Medulla oblongata (tissue), 1 donor: ENCODE data around the gene ITFG2.

Experiments
- DNase-seq: peaks from one replicate; pipeline ENCODE4 v3.0.0-alpha.2; 2015; ENCODE audit errors: extremely low spot score

Gene ITFG2

DNA sequence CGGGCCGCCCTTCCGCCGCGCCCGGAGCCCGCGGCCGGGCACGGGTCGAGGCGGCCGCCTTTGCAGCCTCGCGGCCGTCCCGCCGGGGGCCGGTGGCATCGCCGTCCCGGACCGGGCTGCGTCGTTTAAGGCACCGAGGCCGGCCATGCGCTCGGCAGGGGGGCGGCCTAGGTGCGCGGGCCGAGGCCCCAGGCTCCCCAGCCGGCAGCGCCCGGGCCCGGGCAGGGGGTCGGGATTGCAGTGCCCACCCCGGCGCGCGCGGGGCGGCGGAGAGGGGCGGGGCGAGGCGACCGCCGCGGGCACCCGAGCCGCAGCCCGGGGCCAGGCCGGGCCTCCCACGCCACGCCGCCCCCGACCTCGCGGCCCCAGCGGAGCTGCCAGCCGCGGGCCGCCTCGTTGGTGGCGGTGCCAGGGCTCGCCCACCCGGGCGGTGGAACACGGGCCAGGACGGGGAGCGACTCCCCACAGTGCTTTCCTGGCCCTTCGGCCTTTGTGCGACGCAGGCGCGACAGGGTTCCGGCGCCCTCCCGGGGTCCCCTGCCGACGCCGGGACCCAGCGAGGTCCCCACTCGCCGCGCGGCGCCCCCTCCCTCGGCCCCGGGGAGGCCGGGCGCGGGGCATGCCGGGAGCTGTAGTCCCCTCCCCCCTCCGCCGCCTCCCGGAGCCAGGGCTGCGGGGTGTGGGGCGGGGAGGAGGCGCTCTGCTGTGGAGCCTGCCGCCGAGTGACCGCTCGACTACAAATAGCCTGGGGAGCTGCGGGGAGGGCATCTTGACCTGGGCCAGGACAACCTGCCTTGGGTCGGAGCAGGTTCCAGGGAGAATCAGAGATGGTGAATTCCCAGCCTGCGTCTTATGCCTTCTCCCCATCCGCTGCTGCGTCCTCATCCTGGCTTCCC is 16.9 kb upstream of the ITFG2 start:
- DNase-seq = peak; percentile 92

GRCh38 chr12:2796187-2796666 is 16.2 kb upstream of the ITFG2 start:
- DNase-seq = peak; percentile 45

GRCh38 chr12:2797721-2798418 is 14.6 kb upstream of the ITFG2 start:
- no peak for DNase-seq

GRCh38 chr12:2800046-2800570 is 12.4 kb upstream of the ITFG2 start:
- DNase-seq = no peak

DNA sequence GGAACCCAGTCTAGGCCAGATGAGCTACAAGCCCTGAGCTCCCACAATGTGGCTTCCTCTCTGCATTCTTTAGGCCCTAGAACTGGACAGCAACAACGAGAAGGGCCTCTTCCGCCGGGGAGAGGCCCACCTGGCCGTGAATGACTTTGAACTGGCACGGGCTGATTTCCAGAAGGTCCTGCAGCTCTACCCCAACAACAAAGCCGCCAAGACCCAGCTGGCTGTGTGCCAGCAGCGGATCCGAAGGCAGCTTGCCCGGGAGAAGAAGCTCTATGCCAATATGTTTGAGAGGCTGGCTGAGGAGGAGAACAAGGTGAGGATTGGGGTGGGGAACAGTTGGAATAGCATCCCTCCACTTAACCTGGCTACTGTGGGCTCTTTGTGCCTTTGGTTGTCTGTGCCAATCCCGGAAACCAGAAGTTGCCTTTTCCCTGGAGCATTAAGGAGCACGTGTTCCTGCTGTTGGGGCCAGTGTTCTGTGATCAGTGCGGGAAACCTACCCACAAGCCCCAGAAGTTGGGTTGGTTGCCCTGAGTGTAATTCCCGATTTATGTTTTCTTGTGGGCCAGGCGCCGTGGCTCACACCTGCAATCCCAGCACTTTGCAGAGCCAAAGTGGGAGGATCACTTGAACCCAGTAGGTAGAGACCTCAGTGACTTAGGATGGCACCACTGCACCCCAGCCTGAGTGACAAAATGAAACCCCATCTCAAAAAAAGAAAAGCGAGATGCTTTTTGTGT is 11.3 kb upstream of the ITFG2 start:
- no peak for DNase-seq

DNA sequence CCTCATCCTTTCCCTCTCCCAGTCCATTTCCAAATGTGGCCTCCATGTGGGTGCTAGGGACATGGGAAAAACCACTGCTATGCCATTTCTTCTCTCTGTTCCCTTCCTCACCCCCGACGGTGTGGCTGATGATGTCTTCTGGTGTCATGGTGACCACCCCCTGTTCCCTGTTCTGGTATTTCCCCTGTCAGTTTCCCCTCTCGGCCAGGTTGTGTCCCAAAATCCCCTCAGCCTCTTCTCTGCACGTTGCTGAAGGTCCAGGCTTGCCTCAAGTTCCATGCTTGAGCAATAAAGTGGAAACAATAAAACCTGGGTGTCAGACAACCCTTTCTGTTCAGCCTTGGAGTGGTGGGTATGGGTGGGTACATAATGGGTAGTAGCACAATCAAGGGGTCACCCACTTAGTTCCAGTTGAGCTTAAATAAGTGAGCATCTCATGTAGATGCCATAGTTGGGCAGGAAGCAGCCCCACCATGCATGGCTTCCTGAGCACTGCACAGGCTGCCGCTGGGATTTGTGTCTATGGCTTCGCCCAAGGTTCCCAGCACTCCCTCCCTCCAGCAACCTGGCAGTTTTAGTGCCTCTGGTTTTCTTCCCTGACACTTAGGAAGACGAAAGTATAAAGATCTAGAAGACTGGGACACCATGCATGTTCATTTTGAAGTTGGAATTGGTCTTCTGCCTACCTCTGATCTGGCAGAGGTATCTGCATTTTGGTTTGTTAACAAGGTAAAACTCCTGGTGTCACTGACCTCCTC is 8.7 kb upstream of the ITFG2 start:
- no peak for DNase-seq

DNA sequence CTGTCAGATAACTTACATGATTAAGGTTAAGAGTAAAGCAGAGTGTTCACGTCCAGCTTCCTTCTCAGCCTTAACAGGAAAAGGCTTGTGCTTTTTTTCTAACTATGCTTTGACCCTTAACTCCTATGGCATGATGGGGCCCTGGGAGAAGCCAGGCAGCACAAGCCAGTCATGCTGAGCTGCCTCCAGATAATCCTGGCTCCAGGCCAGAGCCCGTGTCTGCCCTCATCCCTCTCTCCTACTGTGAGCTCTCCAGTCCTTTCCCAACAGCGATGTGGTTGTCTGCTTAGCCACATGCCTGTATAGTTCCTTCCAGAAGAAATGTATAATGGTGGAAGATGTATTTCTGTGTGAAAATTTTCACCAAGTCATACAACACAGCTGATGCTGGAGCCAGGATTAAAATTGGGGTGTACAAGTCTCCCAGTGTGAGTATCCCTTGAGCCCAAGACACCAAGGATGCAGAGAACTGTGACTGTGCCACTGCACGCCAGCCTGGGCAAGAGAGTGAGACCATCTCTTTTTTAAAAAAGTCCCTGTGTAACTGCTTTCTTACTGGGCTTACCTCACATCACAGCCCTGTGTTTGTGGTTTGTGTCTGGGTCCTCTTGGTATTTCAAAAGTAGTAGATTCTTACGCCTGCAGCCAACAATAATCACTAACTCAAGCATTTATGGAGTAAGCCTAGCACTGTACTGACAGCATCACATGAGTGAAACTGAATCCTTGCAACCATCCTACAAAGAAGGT is 7.9 kb upstream of the ITFG2 start:
- DNase-seq = peak; percentile 72

DNA sequence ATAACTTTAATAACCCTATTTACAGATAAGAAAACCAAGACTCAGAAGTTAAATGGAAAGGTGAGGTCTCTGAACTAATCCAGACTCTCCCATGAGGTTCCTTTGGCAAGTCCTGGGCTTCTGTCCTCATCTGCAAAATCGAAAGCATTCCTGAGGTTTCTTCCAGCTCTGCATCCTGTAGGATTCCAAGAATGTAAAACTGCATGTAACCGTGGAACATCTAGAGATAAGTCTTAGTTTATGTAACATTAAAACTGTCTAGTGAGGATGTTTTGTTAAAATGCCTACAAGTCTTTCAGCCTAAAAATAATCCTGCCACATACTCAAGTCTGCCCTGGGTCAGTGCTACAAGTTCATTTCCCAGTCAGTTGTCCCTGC is 7.3 kb upstream of the ITFG2 start:
- DNase-seq = no peak

DNA sequence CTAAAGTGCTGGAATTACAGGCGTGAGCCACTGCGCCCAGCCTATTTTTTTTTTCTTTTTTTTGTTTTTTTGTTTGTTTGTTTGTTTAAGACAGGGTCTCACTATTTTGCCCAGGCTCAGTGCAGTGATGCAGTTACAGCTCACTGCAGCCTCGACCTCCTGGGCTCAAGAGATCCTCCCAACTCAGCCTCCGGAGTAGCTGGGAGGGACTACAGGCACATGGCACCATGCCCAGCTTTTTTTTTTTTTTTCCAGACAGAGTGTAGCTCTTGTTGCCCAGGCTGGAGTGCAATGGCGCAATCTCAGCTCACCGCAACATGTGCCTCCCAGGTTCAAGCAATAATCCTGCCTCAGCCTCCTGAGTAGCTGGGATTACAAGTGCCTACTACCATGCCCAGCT is 5.8 kb upstream of the ITFG2 start:
- no peak for DNase-seq

- no peak for DNase-seq
Measured at GRCh38 chr12:2811801-2812200, 667 bp upstream of the ITFG2 start.

- DNase-seq = peak; percentile 68
Measured at GRCh38 chr12:2813214-2814185, 1.0 kb downstream of the ITFG2 start.

DNA sequence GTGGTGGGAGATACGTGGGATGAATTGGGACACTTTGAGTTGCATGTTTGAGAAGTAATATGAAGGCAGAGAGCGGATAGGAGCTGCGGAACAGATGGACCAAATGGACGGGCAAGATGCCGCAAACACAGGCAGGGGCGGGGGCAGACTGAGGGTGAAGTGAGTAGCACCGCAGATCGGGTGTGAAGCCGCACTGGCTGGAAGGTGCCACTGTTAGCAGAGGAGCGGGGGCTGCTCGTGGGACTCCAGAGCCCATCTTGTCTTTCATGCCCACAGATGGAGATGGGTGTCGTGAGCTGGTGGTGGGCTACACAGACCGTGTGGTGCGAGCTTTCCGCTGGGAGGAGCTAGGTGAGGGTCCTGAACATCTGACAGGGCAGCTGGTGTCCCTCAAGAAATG is 7.3 kb downstream of the ITFG2 start:
- no peak for DNase-seq

GRCh38 chr12:2820432-2820831 is 8.0 kb downstream of the ITFG2 start:
- no peak for DNase-seq

- no peak for DNase-seq
Measured at GRCh38 chr12:2823483-2823882, 11.0 kb downstream of the ITFG2 start.

DNA sequence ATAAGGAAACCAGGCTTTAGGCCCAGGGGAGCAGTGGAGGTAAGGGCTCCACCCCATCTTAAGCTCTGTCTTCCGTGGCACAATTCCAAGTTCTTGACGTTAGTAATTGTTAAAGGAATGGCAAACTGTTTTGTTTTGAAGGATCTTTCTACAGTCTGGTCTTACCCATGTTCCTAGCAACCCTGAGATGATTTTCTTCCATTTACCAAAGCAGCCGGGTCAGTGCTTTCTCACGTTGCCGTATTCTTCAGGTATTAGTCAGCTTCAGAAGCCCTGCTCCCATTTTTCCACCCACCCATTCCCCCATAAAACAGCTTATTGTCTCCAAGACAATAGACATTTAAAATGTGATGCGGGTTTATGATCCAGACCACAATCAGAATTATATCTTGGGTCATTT is 12.1 kb downstream of the ITFG2 start:
- no peak for DNase-seq

DNA sequence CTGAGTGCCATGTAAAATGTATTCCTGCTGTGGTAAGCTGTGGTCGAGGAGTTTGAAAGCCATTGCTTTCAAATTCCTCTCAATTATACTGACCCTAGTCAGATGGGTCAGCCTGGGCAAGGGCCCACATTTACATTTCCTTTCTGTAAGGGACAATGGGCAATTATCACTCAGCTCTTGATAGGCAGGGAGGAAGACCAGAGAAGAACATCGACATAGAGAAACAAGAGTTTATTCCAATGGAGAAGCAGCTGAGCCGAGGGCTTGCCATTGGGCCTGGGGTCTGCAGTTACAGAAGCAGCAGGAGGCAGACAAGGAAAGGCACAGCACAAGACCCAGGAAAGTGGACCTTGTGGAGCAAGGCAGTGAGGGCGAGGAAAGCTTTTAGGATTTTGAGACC is 12.7 kb downstream of the ITFG2 start:
- DNase-seq = peak; percentile 64

GRCh38 chr12:2826036-2826435 is 13.6 kb downstream of the ITFG2 start:
- no peak for DNase-seq

GRCh38 chr12:2826721-2827515 is 14.4 kb downstream of the ITFG2 start:
- no peak for DNase-seq

- no peak for DNase-seq
Measured at GRCh38 chr12:2829275-2829674, 16.8 kb downstream of the ITFG2 start.
